Measurements from ENCODE around the gene NKTR. TPM values are rescaled to one million over a fixed set of nuclear protein-coding genes. Genes with fewer than 3 reads are reported as not detected.

The NKTR gene
- total RNA-seq, 1 experiment from 2014 or later: 79.8 TPM

DNA sequence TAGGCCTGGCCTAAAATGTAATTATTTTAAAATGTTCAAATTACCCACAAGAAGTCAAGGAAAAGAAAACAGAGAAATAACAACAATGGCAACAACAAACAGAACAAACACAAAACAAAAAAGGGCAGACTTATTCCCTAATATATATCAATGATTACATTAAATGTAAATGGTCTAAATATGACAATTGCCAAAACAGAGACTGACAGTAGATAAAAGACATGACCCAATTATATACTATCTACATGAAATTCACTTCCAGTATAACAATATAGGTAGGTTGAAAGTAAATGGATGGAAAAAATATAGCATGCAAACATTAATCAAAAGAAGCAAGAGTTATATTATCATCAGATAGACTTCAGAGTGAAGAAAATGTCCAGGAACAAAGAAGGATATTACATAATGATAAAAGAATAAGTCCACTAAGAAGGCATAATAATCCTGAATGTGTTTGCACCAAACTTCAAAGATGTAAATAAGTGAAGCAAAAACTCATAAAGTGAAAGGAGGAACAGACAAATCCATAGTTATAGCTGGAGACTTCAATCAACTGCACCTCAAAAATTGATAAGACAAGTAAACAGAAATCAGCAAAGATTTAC, 25.2 kb upstream of the NKTR start:
- H3K56ac ChIP-seq (ENCODE audit: insufficient read length, low read depth, low read length): no peak overlapping the region
- peaks cover 6% of the 10 kb centered on the region for H3K79me1 ChIP-seq (ENCODE audit: insufficient read depth, low read depth, low read length, poor library complexity, severe bottlenecking)
- no peak overlapping the region for H4K8ac ChIP-seq (replicated peaks; ENCODE audit: insufficient read length, low read depth, low read length)
- TF ChIP-seq, protein P1, sequence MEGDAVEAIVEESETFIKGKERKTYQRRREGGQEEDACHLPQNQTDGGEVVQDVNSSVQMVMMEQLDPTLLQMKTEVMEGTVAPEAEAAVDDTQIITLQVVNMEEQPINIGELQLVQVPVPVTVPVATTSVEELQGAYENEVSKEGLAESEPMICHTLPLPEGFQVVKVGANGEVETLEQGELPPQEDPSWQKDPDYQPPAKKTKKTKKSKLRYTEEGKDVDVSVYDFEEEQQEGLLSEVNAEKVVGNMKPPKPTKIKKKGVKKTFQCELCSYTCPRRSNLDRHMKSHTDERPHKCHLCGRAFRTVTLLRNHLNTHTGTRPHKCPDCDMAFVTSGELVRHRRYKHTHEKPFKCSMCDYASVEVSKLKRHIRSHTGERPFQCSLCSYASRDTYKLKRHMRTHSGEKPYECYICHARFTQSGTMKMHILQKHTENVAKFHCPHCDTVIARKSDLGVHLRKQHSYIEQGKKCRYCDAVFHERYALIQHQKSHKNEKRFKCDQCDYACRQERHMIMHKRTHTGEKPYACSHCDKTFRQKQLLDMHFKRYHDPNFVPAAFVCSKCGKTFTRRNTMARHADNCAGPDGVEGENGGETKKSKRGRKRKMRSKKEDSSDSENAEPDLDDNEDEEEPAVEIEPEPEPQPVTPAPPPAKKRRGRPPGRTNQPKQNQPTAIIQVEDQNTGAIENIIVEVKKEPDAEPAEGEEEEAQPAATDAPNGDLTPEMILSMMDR (conservative IDR thresholded peaks at IDR 0.05): no peak
- H3K14ac ChIP-seq (ENCODE audit: insufficient read depth, low read length): no peak overlapping the region
- H3K27me3 Mint-ChIP-seq (ENCODE audit: low read depth): no peaks in the 10 kb centered on the region
- H2BK15ac ChIP-seq (ENCODE audit: low read depth, low read length): no peak overlapping the region
- no peaks in the 10 kb centered on the region for H3K9me3 ChIP-seq (ENCODE audit: control insufficient read depth, low read depth, low read length)
- H3K9me3 Mint-ChIP-seq: peaks cover 15 to 20% of the 10 kb centered on the region in 2 experiments
- no peaks in the 10 kb centered on the region for H3K27me3 ChIP-seq (ENCODE audit: insufficient read depth, low read length)
- H3T11ph ChIP-seq (ENCODE audit: low read length): no peak overlapping the region
- H4K20me1 ChIP-seq (ENCODE audit: control insufficient read depth, insufficient read depth, insufficient read length): no peaks in the 10 kb centered on the region
- no peak overlapping the region for H3K27ac ChIP-seq (ENCODE audit: insufficient read length, low read depth, low read length)
- DNase-seq: no peak
- no peak overlapping the region for H2BK120ac ChIP-seq (ENCODE audit: low read depth, low read length, poor library complexity, severe bottlenecking)
- H3K4me3 Mint-ChIP-seq: no peak overlapping the region
- no peaks in the 10 kb centered on the region for H3K23me2 ChIP-seq (ENCODE audit: insufficient read length, low read depth, low read length, poor library complexity, severe bottlenecking)
- no peak overlapping the region for H3K9ac ChIP-seq (ENCODE audit: extremely low read depth, insufficient read length, low read length)
- H3K27ac Mint-ChIP-seq: no peak overlapping the region
- H2AK5ac ChIP-seq (ENCODE audit: insufficient read length, low read length): no peak overlapping the region
- no peak overlapping the region for H3K4ac ChIP-seq (ENCODE audit: low read depth, low read length)
- no peak overlapping the region for H3K23ac ChIP-seq (ENCODE audit: insufficient read length, low read depth, low read length)
- no peaks in the 10 kb centered on the region for H3K4me1 ChIP-seq (ENCODE audit: insufficient read depth, low read length)
- H3K4me1 Mint-ChIP-seq: peaks cover 12 to 15% of the 10 kb centered on the region in 2 experiments
- no peak overlapping the region for H3K18ac ChIP-seq (ENCODE audit: insufficient read length, low read depth, low read length)
- H2BK20ac ChIP-seq (ENCODE audit: low read depth, low read length, poor library complexity, severe bottlenecking): no peak overlapping the region
- peaks cover 39 to 66% (median 40%) of the 10 kb centered on the region in 3 experiments for H3K36me3 Mint-ChIP-seq (ENCODE audit: insufficient read depth in 1 of 3, low read depth in 3 of 3)
- H2AFZ ChIP-seq (ENCODE audit: low read length): no peak overlapping the region
- peaks cover 2% of the 10 kb centered on the region; the same call in 1 of the 2 replicates for H3K79me2 ChIP-seq (ENCODE audit: insufficient read depth, low read length)
- H4K5ac ChIP-seq (ENCODE audit: insufficient read length, low read depth, low read length): no peak overlapping the region
- no peak overlapping the region for H3K4me2 ChIP-seq (ENCODE audit: insufficient read depth, insufficient read length, low read length)
- no peak overlapping the region for H2BK12ac ChIP-seq (ENCODE audit: insufficient read length, low read depth, low read length)
- no peak overlapping the region for H4K91ac ChIP-seq (ENCODE audit: insufficient read length, low read depth, low read length)
- no peak overlapping the region for H2BK5ac ChIP-seq (ENCODE audit: insufficient read length, low read length)

Data from H9 (cell line).